Measurements from ENCODE around the gene RANBP10.

DNA sequence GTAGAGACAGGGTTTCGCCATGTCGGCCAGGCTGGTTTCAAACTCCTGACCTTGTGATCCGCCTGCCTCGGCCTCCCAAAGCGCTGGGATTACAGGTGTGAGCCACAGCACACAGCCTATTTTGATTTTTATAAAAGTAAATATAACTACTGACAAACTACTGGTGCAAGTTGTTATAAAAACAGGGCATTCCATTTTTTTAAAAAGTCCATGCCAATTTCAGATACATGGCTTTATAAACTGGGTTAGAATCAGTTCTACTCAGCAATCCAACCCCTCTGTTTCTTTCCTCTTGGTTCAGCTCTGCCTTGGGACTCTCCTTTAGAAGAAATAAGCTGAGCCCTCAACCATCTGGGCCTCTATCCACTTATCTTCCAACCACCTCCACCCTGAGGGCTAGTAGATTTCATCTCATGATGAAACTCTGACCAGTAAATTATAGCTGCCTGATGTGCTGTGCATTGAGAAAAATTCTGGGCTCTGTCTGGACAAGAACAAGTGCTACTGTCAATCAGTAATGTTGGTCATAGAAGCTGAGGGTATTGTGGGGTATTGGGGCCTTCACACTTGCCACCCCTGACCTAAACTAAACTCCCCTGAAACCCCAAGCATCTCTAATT, 10.2 kb downstream of the RANBP10 start:
- TF ChIP-seq, protein P1, sequence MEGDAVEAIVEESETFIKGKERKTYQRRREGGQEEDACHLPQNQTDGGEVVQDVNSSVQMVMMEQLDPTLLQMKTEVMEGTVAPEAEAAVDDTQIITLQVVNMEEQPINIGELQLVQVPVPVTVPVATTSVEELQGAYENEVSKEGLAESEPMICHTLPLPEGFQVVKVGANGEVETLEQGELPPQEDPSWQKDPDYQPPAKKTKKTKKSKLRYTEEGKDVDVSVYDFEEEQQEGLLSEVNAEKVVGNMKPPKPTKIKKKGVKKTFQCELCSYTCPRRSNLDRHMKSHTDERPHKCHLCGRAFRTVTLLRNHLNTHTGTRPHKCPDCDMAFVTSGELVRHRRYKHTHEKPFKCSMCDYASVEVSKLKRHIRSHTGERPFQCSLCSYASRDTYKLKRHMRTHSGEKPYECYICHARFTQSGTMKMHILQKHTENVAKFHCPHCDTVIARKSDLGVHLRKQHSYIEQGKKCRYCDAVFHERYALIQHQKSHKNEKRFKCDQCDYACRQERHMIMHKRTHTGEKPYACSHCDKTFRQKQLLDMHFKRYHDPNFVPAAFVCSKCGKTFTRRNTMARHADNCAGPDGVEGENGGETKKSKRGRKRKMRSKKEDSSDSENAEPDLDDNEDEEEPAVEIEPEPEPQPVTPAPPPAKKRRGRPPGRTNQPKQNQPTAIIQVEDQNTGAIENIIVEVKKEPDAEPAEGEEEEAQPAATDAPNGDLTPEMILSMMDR (IDR thresholded peaks at IDR 0.05; ENCODE audit: control extremely low read depth in 1 of 3, insufficient read depth in 1 of 3, low read depth in 1 of 3, low read length in 3 of 3), result no peak
- TF ChIP-seq TAF1 (IDR thresholded peaks at IDR 0.05; ENCODE audit: low read depth, low read length), result no peak
- TF ChIP-seq EP300 (IDR thresholded peaks at IDR 0.05; ENCODE audit: borderline replicate concordance in 1 of 2, low read depth in 2 of 2, low read length in 2 of 2), result no peak
- no peak for TF ChIP-seq POLR2A (IDR thresholded peaks at IDR 0.05; ENCODE audit: control extremely low read depth in 1 of 2, low read depth in 2 of 2, low read length in 2 of 2)
- no peak for TF ChIP-seq RXRA (IDR thresholded peaks at IDR 0.05; ENCODE audit: insufficient read depth, low read depth, low read length)
- no peak for TF ChIP-seq MAFK (IDR thresholded peaks at IDR 0.05; ENCODE audit: low read depth, low read length)
- TF ChIP-seq JUND (IDR thresholded peaks at IDR 0.05; ENCODE audit: low read length), result no peak
- no peak for TF ChIP-seq TCF12 (IDR thresholded peaks at IDR 0.05; ENCODE audit: low read depth, low read length)
- no peak for TF ChIP-seq POLR2AphosphoS5 (IDR thresholded peaks at IDR 0.05; ENCODE audit: low read depth, low read length)
- no peak for TF ChIP-seq EGR1 (IDR thresholded peaks at IDR 0.05; ENCODE audit: borderline replicate concordance, low read depth, low read length)
- TF ChIP-seq TBP (IDR thresholded peaks at IDR 0.05; ENCODE audit: low read depth, low read length), result no peak
- TF ChIP-seq, protein P2, sequence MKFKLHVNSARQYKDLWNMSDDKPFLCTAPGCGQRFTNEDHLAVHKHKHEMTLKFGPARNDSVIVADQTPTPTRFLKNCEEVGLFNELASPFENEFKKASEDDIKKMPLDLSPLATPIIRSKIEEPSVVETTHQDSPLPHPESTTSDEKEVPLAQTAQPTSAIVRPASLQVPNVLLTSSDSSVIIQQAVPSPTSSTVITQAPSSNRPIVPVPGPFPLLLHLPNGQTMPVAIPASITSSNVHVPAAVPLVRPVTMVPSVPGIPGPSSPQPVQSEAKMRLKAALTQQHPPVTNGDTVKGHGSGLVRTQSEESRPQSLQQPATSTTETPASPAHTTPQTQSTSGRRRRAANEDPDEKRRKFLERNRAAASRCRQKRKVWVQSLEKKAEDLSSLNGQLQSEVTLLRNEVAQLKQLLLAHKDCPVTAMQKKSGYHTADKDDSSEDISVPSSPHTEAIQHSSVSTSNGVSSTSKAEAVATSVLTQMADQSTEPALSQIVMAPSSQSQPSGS (IDR thresholded peaks at IDR 0.05; ENCODE audit: low read length), result no peak
- TF ChIP-seq, protein P3, sequence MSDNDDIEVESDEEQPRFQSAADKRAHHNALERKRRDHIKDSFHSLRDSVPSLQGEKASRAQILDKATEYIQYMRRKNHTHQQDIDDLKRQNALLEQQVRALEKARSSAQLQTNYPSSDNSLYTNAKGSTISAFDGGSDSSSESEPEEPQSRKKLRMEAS (IDR thresholded peaks at IDR 0.05), result no peak
